Measurements from ENCODE around the gene UGT1A8.

The UGT1A8 gene

GRCh38 chr2:233754872-233755611 lies 137.6 kb downstream of the UGT1A8 start:
- no peak overlapping the region for H3K27ac ChIP-seq (ENCODE audit: low read depth, low read length)
- no peaks in the 10 kb centered on the region for H3K4me1 ChIP-seq (ENCODE audit: control insufficient read depth in 5 of 5, insufficient read depth in 5 of 5, low read length in 5 of 5)
- H3K27me3 ChIP-seq (ENCODE audit: control insufficient read depth in 5 of 5, insufficient read depth in 4 of 5, low read length in 5 of 5) = no peaks in the 10 kb centered on the region
- peaks cover 0 to 5% (median 2%) of the 10 kb centered on the region in 5 donors for H3K9me3 ChIP-seq (ENCODE audit: control insufficient read depth in 5 of 5, low read length in 5 of 5)
- H3K36me3 ChIP-seq (ENCODE audit: control insufficient read depth in 5 of 5, insufficient read depth in 5 of 5, low read length in 5 of 5) = no peaks in the 10 kb centered on the region
- no peak overlapping the region for H3K4me3 ChIP-seq (ENCODE audit: low read depth in 1 of 5, low read length in 5 of 5)
- H3K9ac ChIP-seq (ENCODE audit: low read length in 5 of 5) = no peak overlapping the region

- H3K9me3 ChIP-seq (ENCODE audit: control insufficient read depth in 5 of 5, low read length in 5 of 5) = no peaks in the 10 kb centered on the region
- no peak overlapping the region for H3K4me3 ChIP-seq (ENCODE audit: low read depth in 1 of 5, low read length in 5 of 5)
- no peaks in the 10 kb centered on the region for H3K27me3 ChIP-seq (ENCODE audit: control insufficient read depth in 5 of 5, insufficient read depth in 4 of 5, low read length in 5 of 5)
- H3K27ac ChIP-seq (ENCODE audit: low read depth, low read length) = no peak overlapping the region
- no peaks in the 10 kb centered on the region for H3K4me1 ChIP-seq (ENCODE audit: control insufficient read depth in 5 of 5, insufficient read depth in 5 of 5, low read length in 5 of 5)
- H3K9ac ChIP-seq (ENCODE audit: low read length in 5 of 5) = no peak overlapping the region
- H3K36me3 ChIP-seq (ENCODE audit: control insufficient read depth in 5 of 5, insufficient read depth in 5 of 5, low read length in 5 of 5) = no peaks in the 10 kb centered on the region
Observed at GRCh38 chr2:233756429-233757081, 139.1 kb downstream of the UGT1A8 start.

GRCh38 chr2:233758141-233758540 lies 140.7 kb downstream of the UGT1A8 start:
- no peak overlapping the region for H3K9ac ChIP-seq (ENCODE audit: low read length in 5 of 5)
- no peaks in the 10 kb centered on the region for H3K36me3 ChIP-seq (ENCODE audit: control insufficient read depth in 5 of 5, insufficient read depth in 5 of 5, low read length in 5 of 5)
- H3K27me3 ChIP-seq (ENCODE audit: control insufficient read depth in 5 of 5, insufficient read depth in 4 of 5, low read length in 5 of 5) = no peaks in the 10 kb centered on the region
- no peaks in the 10 kb centered on the region for H3K4me1 ChIP-seq (ENCODE audit: control insufficient read depth in 5 of 5, insufficient read depth in 5 of 5, low read length in 5 of 5)
- H3K27ac ChIP-seq (ENCODE audit: low read depth, low read length) = no peak overlapping the region
- H3K4me3 ChIP-seq (ENCODE audit: low read depth in 1 of 5, low read length in 5 of 5) = no peak overlapping the region
- no peaks in the 10 kb centered on the region for H3K9me3 ChIP-seq (ENCODE audit: control insufficient read depth in 5 of 5, low read length in 5 of 5)

GRCh38 chr2:233758849-233759248 lies 141.4 kb downstream of the UGT1A8 start:
- H3K36me3 ChIP-seq (ENCODE audit: control insufficient read depth in 5 of 5, insufficient read depth in 5 of 5, low read length in 5 of 5) = no peaks in the 10 kb centered on the region
- H3K4me3 ChIP-seq (ENCODE audit: low read depth in 1 of 5, low read length in 5 of 5) = no peak overlapping the region
- no peaks in the 10 kb centered on the region for H3K9me3 ChIP-seq (ENCODE audit: control insufficient read depth in 5 of 5, low read length in 5 of 5)
- no peak overlapping the region for H3K27ac ChIP-seq (ENCODE audit: low read depth, low read length)
- H3K27me3 ChIP-seq (ENCODE audit: control insufficient read depth in 5 of 5, insufficient read depth in 4 of 5, low read length in 5 of 5) = no peaks in the 10 kb centered on the region
- H3K4me1 ChIP-seq (ENCODE audit: control insufficient read depth in 5 of 5, insufficient read depth in 5 of 5, low read length in 5 of 5) = no peaks in the 10 kb centered on the region
- H3K9ac ChIP-seq (ENCODE audit: low read length in 5 of 5) = no peak overlapping the region

GRCh38 chr2:233760043-233760442 lies 142.6 kb downstream of the UGT1A8 start, which contains the start of gene UGT1A1:
Gene UGT1A1 (plus strand): TSS chr2:233760270. CDS start chr2:233760288, 18 bp downstream.
- no peak within 1 kb of the TSS for H3K9ac ChIP-seq (ENCODE audit: low read length in 5 of 5)
- no peak within 1 kb of the TSS for H3K4me3 ChIP-seq (ENCODE audit: low read depth in 1 of 5, low read length in 5 of 5)
- H3K27ac ChIP-seq (ENCODE audit: low read depth, low read length) = no peak within 1 kb of the TSS
- H3K4me1 ChIP-seq (ENCODE audit: control insufficient read depth in 5 of 5, insufficient read depth in 5 of 5, low read length in 5 of 5) = no peaks in the 10 kb centered on the region
- no peaks in the 10 kb centered on the region for H3K9me3 ChIP-seq (ENCODE audit: control insufficient read depth in 5 of 5, low read length in 5 of 5)
- no peaks in the 10 kb centered on the region for H3K36me3 ChIP-seq (ENCODE audit: control insufficient read depth in 5 of 5, insufficient read depth in 5 of 5, low read length in 5 of 5)
- peaks cover 0 to 4% (median 0%) of the 10 kb centered on the region in 5 donors for H3K27me3 ChIP-seq (ENCODE audit: control insufficient read depth in 5 of 5, insufficient read depth in 4 of 5, low read length in 5 of 5)

- Histone ChIP-seq H3K36me3 (ENCODE audit: control insufficient read depth in 5 of 5, insufficient read depth in 5 of 5, low read length in 5 of 5) (no peaks in the 10 kb centered on the region), H3K27me3 (ENCODE audit: control insufficient read depth in 5 of 5, insufficient read depth in 4 of 5, low read length in 5 of 5) (peaks cover 0 to 4% (median 0%) of the 10 kb centered on the region in 5 donors), H3K27ac (ENCODE audit: low read depth, low read length) (no peak overlapping the region), H3K9me3 (ENCODE audit: control insufficient read depth in 5 of 5, low read length in 5 of 5) (no peaks in the 10 kb centered on the region), H3K9ac (ENCODE audit: low read length in 5 of 5) (no peak overlapping the region), H3K4me1 (ENCODE audit: control insufficient read depth in 5 of 5, insufficient read depth in 5 of 5, low read length in 5 of 5) (no peaks in the 10 kb centered on the region), H3K4me3 (ENCODE audit: low read depth in 1 of 5, low read length in 5 of 5) (no peak overlapping the region)
Observed at GRCh38 chr2:233761040-233761769, 143.8 kb downstream of the UGT1A8 start.

- no peaks in the 10 kb centered on the region for H3K36me3 ChIP-seq (ENCODE audit: control insufficient read depth in 5 of 5, insufficient read depth in 5 of 5, low read length in 5 of 5)
- no peaks in the 10 kb centered on the region for H3K4me1 ChIP-seq (ENCODE audit: control insufficient read depth in 5 of 5, insufficient read depth in 5 of 5, low read length in 5 of 5)
- H3K9me3 ChIP-seq (ENCODE audit: control insufficient read depth in 5 of 5, low read length in 5 of 5) = no peaks in the 10 kb centered on the region
- H3K9ac ChIP-seq (ENCODE audit: low read length in 5 of 5) = no peak overlapping the region
- H3K4me3 ChIP-seq (ENCODE audit: low read depth in 1 of 5, low read length in 5 of 5) = no peak overlapping the region
- no peak overlapping the region for H3K27ac ChIP-seq (ENCODE audit: low read depth, low read length)
- H3K27me3 ChIP-seq (ENCODE audit: control insufficient read depth in 5 of 5, insufficient read depth in 4 of 5, low read length in 5 of 5) = peaks cover 0 to 6% (median under 1%) of the 10 kb centered on the region in 5 donors
Observed at GRCh38 chr2:233764264-233764663, 146.8 kb downstream of the UGT1A8 start.

GRCh38 chr2:233764761-233765160 lies 147.3 kb downstream of the UGT1A8 start:
- Histone ChIP-seq H3K4me3 (ENCODE audit: low read depth in 1 of 5, low read length in 5 of 5) (no peak overlapping the region), H3K9ac (ENCODE audit: low read length in 5 of 5) (no peak overlapping the region), H3K36me3 (ENCODE audit: control insufficient read depth in 5 of 5, insufficient read depth in 5 of 5, low read length in 5 of 5) (no peaks in the 10 kb centered on the region), H3K27ac (ENCODE audit: low read depth, low read length) (no peak overlapping the region), H3K4me1 (ENCODE audit: control insufficient read depth in 5 of 5, insufficient read depth in 5 of 5, low read length in 5 of 5) (no peaks in the 10 kb centered on the region), H3K9me3 (ENCODE audit: control insufficient read depth in 5 of 5, low read length in 5 of 5) (no peaks in the 10 kb centered on the region), H3K27me3 (ENCODE audit: control insufficient read depth in 5 of 5, insufficient read depth in 4 of 5, low read length in 5 of 5) (peaks cover 0 to 6% (median 3%) of the 10 kb centered on the region in 5 donors)

- H3K27ac ChIP-seq (ENCODE audit: low read depth, low read length) = no peak overlapping the region
- H3K4me1 ChIP-seq (ENCODE audit: control insufficient read depth in 5 of 5, insufficient read depth in 5 of 5, low read length in 5 of 5) = no peaks in the 10 kb centered on the region
- H3K4me3 ChIP-seq (ENCODE audit: low read depth in 1 of 5, low read length in 5 of 5) = no peak overlapping the region
- no peaks in the 10 kb centered on the region for H3K9me3 ChIP-seq (ENCODE audit: control insufficient read depth in 5 of 5, low read length in 5 of 5)
- no peak overlapping the region for H3K9ac ChIP-seq (ENCODE audit: low read length in 5 of 5)
- peaks cover 0 to 8% (median 3%) of the 10 kb centered on the region in 5 donors for H3K27me3 ChIP-seq (ENCODE audit: control insufficient read depth in 5 of 5, insufficient read depth in 4 of 5, low read length in 5 of 5)
- H3K36me3 ChIP-seq (ENCODE audit: control insufficient read depth in 5 of 5, insufficient read depth in 5 of 5, low read length in 5 of 5) = no peaks in the 10 kb centered on the region
Observed at GRCh38 chr2:233766416-233766815, 149.0 kb downstream of the UGT1A8 start.

- no peaks in the 10 kb centered on the region for H3K4me1 ChIP-seq (ENCODE audit: control insufficient read depth in 5 of 5, insufficient read depth in 5 of 5, low read length in 5 of 5)
- peaks cover 0 to 8% (median 3%) of the 10 kb centered on the region in 5 donors for H3K27me3 ChIP-seq (ENCODE audit: control insufficient read depth in 5 of 5, insufficient read depth in 4 of 5, low read length in 5 of 5)
- H3K9ac ChIP-seq (ENCODE audit: low read length in 5 of 5) = no peak overlapping the region
- no peaks in the 10 kb centered on the region for H3K9me3 ChIP-seq (ENCODE audit: control insufficient read depth in 5 of 5, low read length in 5 of 5)
- no peak overlapping the region for H3K27ac ChIP-seq (ENCODE audit: low read depth, low read length)
- no peak overlapping the region for H3K4me3 ChIP-seq (ENCODE audit: low read depth in 1 of 5, low read length in 5 of 5)
- no peaks in the 10 kb centered on the region for H3K36me3 ChIP-seq (ENCODE audit: control insufficient read depth in 5 of 5, insufficient read depth in 5 of 5, low read length in 5 of 5)
Observed at GRCh38 chr2:233768076-233768475, 150.6 kb downstream of the UGT1A8 start.
